Suprapubic skin (tissue), 4 donors: Measurements from ENCODE around the gene HLA-A. TPM values are rescaled to one million over a fixed set of nuclear protein-coding genes. Genes with fewer than 3 reads are reported as not detected.

Experiments
- DNase-seq, 2 donors: peaks; one replicate each; pipeline ENCODE4 v3.0.0-alpha.2; 2019; ENCODE audit warnings: low spot score in 2 of 2
- H3K27ac ChIP-seq: fragments of 200-600 bp; sonication (generic); one replicate; pipeline ENCODE4 v1.5.1; 2019
- H3K27me3 ChIP-seq: fragments of 200-600 bp; sonication (generic); one replicate; pipeline ENCODE4 v1.5.1; 2019
- H3K36me3 ChIP-seq: fragments of 200-600 bp; sonication (generic); one replicate; pipeline ENCODE4 v1.5.1; 2019
- H3K4me1 ChIP-seq: fragments of 200-600 bp; sonication (generic); one replicate; pipeline ENCODE4 v1.5.1; 2019
- H3K4me3 ChIP-seq: fragments of 200-600 bp; sonication (generic); one replicate; pipeline ENCODE4 v1.5.1; 2019; ENCODE audit warnings: mild to moderate bottlenecking
- H3K9me3 ChIP-seq: fragments of 200-600 bp; sonication (generic); one replicate; pipeline ENCODE4 v1.5.1; 2019
- EP300 ChIP-seq: sonication (generic); formaldehyde crosslinking; IDR thresholded peaks from one replicate; pipeline ENCODE4 v1.6.1; 2017; ENCODE audit warnings: antibody characterized with exemption
- POLR2A ChIP-seq, 2 donors: fragments of 450-650 bp; IDR thresholded peaks; one replicate each; pipeline ENCODE4 v1.6.1; 2017; ENCODE audit warnings: antibody characterized with exemption in 2 of 2, mild to moderate bottlenecking in 2 of 2, moderate library complexity in 2 of 2
- POLR2AphosphoS5 ChIP-seq, 3 donors: sonication (generic); formaldehyde crosslinking; IDR thresholded peaks; one replicate each; pipeline ENCODE4 v1.6.1; 2017; ENCODE audit warnings: antibody characterized with exemption in 3 of 3
- WGBS: methylation state at CpG from one replicate; pipeline ENCODE4 v1.1.5; 2018; 5-methylcytosine and 5-hydroxymethylcytosine counted together
- total RNA-seq, 4 donors: library from RNA; depleted of rRNA; stranded (reverse); fragments of >200 nt; gene quantifications; one replicate each; pipeline ENCODE4 v1.1.0, GENCODE V29; 2016
- TF ChIP-seq, protein P1 (sequence below), 2 donors: fragments of 200-600 bp in 1 of 2; fragments of 450-650 bp in 1 of 2; sonication (generic) in 1 of 2; IDR thresholded peaks; one replicate each; pipeline ENCODE4 v1.5.1; 2016 to 2019; ENCODE audit warnings: antibody characterized with exemption in 2 of 2, mild to moderate bottlenecking in 1 of 2, moderate library complexity in 1 of 2

Gene HLA-A
- total RNA-seq, 4 donors from 2014 or later: 455 to 546 (median 499) TPM

DNA sequence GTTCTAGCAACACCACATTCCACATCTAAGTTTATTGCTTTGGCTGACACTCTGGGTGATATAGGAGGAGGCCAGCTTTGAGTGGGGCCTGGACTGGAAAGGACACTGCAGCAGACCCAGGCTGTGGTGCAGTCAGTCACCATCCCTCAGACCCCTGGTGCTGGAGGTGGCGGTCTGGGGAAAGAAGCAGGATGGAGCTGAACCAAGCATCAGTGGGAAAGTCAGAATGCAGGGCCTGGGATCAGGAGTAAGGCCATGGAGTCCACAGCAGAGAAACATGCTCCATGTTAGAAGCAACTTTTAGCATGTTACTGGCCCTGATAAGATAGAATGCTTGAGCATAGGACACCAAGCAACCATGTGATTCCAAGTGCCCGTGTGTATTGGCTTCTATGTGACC is 5.9 kb downstream of the HLA-A start:
- Histone ChIP-seq H3K4me3 (no peak overlapping the region), H3K4me1 (peaks cover 13% of the 10 kb centered on the region), H3K9me3 (no peaks in the 10 kb centered on the region), H3K36me3 (peaks cover 20% of the 10 kb centered on the region), H3K27me3 (no peaks in the 10 kb centered on the region), H3K27ac (no peak overlapping the region)
- 86% methylated on average over 2 of the region's 2 CpGs for WGBS
- TF ChIP-seq POLR2A (IDR thresholded peaks at IDR 0.05) (no peak), EP300 (no peak)
- no peak for DNase-seq

DNA sequence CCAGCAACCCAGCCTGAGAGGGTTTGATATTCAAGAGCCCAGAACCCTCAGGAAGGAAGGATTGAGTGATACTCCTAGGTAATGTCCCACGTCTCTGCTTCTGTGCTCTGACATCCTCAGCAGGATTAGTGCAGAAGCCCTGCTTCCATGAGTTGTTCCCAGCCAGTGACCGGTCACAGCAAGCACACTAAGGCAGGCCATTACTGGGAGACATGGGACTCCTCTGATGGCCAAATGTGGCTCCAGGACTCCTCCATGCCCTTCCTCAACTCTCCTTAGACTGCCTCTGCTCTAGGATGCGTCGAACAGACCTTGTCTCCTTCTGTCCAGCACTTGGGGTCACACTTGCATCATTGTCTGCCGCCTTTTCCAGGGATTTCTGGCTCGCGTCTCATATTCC is 7.6 kb downstream of the HLA-A start:
- peaks cover 11% of the 10 kb centered on the region for H3K4me1 ChIP-seq
- no peak overlapping the region for H3K4me3 ChIP-seq
- no peaks in the 10 kb centered on the region for H3K27me3 ChIP-seq
- no peak for TF ChIP-seq POLR2A (IDR thresholded peaks at IDR 0.05)
- TF ChIP-seq POLR2AphosphoS5 (IDR thresholded peaks at IDR 0.05): no peak
- TF ChIP-seq EP300: no peak
- TF ChIP-seq, protein P1, sequence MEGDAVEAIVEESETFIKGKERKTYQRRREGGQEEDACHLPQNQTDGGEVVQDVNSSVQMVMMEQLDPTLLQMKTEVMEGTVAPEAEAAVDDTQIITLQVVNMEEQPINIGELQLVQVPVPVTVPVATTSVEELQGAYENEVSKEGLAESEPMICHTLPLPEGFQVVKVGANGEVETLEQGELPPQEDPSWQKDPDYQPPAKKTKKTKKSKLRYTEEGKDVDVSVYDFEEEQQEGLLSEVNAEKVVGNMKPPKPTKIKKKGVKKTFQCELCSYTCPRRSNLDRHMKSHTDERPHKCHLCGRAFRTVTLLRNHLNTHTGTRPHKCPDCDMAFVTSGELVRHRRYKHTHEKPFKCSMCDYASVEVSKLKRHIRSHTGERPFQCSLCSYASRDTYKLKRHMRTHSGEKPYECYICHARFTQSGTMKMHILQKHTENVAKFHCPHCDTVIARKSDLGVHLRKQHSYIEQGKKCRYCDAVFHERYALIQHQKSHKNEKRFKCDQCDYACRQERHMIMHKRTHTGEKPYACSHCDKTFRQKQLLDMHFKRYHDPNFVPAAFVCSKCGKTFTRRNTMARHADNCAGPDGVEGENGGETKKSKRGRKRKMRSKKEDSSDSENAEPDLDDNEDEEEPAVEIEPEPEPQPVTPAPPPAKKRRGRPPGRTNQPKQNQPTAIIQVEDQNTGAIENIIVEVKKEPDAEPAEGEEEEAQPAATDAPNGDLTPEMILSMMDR (IDR thresholded peaks at IDR 0.05): no peak
- WGBS: 83% methylated on average over 6 of the region's 7 CpGs
- peaks cover 14% of the 10 kb centered on the region for H3K36me3 ChIP-seq
- H3K9me3 ChIP-seq: no peaks in the 10 kb centered on the region
- DNase-seq: no peak
- no peak overlapping the region for H3K27ac ChIP-seq

DNA sequence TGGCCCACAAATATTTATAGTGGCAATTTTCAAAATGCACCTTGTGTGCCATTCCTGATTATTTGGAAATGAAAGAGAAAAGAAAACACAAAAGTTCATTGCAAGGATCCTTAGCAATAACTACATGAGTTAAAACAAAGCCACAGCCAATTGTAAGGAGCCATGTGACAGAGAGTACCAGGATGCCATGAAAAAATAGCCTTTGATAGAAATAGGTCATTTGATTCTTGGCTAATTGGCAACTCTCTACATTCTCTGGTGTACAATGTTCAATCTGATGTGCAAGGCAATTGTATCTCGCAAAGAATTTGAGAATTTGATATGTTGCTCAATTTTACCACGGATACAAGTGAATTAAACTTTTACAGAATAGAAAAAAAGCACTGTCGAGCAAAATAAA is 9.6 kb downstream of the HLA-A start:
- DNase-seq: no peak
- H3K36me3 ChIP-seq: peaks cover 11% of the 10 kb centered on the region
- 63% methylated on average over 3 of the region's 3 CpGs for whole genome bisulfite sequencing
- peaks cover 8% of the 10 kb centered on the region for H3K4me1 ChIP-seq
- no peaks in the 10 kb centered on the region for H3K9me3 ChIP-seq
- H3K27me3 ChIP-seq: no peaks in the 10 kb centered on the region
- no peak overlapping the region for H3K4me3 ChIP-seq
- TF ChIP-seq EP300: no peak
- TF ChIP-seq, protein P1 (IDR thresholded peaks at IDR 0.05): no peak
- TF ChIP-seq POLR2AphosphoS5 (IDR thresholded peaks at IDR 0.05): no peak
- no peak for TF ChIP-seq POLR2A (IDR thresholded peaks at IDR 0.05)
- no peak overlapping the region for H3K27ac ChIP-seq

DNA sequence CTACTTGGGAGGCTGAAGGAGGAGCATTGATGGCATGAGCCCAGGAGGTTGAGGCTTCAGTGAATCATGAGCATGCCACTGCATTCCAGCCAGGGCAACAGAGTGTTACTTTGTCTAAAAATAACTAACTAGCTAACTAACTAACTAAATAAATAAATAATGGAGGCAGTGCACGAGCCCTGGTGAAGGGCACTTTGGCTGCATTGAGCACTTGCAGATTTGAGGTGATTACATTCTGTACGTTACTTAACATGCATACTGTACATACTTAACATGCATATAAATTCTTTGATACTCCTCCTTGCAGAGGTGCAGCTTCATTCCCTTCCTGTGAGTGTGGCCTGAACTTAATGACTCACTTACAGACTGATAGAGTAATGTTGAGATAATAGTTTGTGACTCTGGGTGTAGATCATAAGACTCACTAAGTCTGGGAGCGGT is 10.7 kb downstream of the HLA-A start:
- Histone ChIP-seq H3K27me3 (no peaks in the 10 kb centered on the region), H3K9me3 (no peaks in the 10 kb centered on the region), H3K27ac (no peak overlapping the region), H3K4me1 (peaks cover 8% of the 10 kb centered on the region), H3K36me3 (peaks cover 8% of the 10 kb centered on the region), H3K4me3 (no peak overlapping the region)
- TF ChIP-seq POLR2AphosphoS5 (IDR thresholded peaks at IDR 0.05) (no peak), EP300 (no peak), POLR2A (IDR thresholded peaks at IDR 0.05) (no peak)
- TF ChIP-seq, protein P1 (IDR thresholded peaks at IDR 0.05): no peak
- DNase-seq: no peak
- WGBS: 72% methylated on average over 3 of the region's 3 CpGs

DNA sequence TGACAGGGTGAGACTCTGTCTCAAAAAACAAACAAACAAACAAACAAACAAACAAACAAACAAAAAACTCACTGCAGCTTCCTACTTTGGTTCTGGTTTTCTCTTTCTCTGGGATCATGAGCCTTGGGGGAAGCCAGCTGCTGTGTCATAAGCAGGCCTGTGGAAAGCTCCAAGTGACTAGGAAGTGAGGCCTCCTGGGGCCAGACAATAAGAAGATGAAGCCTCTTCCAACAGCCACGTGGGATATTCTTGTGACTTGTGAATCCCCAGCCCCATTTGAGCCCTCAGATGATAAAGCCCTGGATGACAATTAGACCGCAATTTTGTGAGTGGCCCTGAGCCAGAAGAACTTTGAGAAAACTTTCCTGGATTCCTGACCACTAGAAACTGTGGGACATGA is 11.4 kb downstream of the HLA-A start:
- H3K27me3 ChIP-seq: no peaks in the 10 kb centered on the region
- TF ChIP-seq, protein P1 (IDR thresholded peaks at IDR 0.05): no peak
- TF ChIP-seq POLR2A (IDR thresholded peaks at IDR 0.05) (no peak), EP300 (no peak), POLR2AphosphoS5 (IDR thresholded peaks at IDR 0.05) (no peak)
- no peaks in the 10 kb centered on the region for H3K9me3 ChIP-seq
- no peak overlapping the region for H3K4me3 ChIP-seq
- H3K27ac ChIP-seq: no peak overlapping the region
- H3K4me1 ChIP-seq: peaks cover 8% of the 10 kb centered on the region
- WGBS: 39% methylated on average over 2 of the region's 2 CpGs
- peaks cover 2% of the 10 kb centered on the region for H3K36me3 ChIP-seq
- no peak for DNase-seq

DNA sequence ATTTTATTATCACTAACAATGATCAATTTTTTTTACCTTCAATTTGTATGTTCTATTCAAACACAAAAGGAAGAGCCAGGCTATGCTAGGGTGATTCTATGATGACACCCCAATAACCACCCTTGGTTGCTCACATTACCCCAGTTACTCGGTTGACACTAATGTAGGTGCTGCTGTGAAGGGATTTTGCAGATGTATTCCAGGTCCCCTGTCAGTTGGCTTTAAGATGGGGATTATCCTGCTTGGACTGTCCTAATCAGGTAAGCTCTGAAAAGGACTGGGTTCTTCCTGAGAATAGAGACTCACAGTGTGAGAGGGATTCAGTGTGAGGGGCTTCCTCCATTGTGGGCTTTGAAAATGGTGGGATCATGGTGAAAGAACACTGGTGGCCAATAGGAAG is 11.9 kb downstream of the HLA-A start:
- peaks cover 8% of the 10 kb centered on the region for H3K4me1 ChIP-seq
- H3K36me3 ChIP-seq: no peaks in the 10 kb centered on the region
- WGBS: 0% methylated on average over 1 of the region's 1 CpG
- H3K27ac ChIP-seq: no peak overlapping the region
- H3K27me3 ChIP-seq: no peaks in the 10 kb centered on the region
- no peak for DNase-seq
- H3K4me3 ChIP-seq: no peak overlapping the region
- H3K9me3 ChIP-seq: no peaks in the 10 kb centered on the region
- TF ChIP-seq, protein P1 (IDR thresholded peaks at IDR 0.05): no peak
- TF ChIP-seq EP300 (no peak), POLR2AphosphoS5 (IDR thresholded peaks at IDR 0.05) (no peak), POLR2A (IDR thresholded peaks at IDR 0.05) (no peak)
